Stimulated activated naive CD4-positive, alpha-beta T cell (primary cell): ENCODE measurements around the gene PACSIN1.
"Not testable (repeated sequence)": the region's sequence is repeated elsewhere in the genome, so short reads cannot be mapped to it uniquely, and the experiment has no call there.

Source experiments
- DNase-seq, 6 experiments: peaks; one replicate each; lab custom pipeline; 2025; lab: John Stamatoyannopoulos, UW

The PACSIN1 gene

GRCh38 chr6:34485321-34486060 lies 19.6 kb downstream of the PACSIN1 start:
- DNase-seq: no peak

GRCh38 chr6:34486106-34486740 lies 20.3 kb downstream of the PACSIN1 start:
- no peak for DNase-seq

- DNase-seq: not testable (repeated sequence)
Measured at GRCh38 chr6:34486886-34487285, 21.0 kb downstream of the PACSIN1 start.

GRCh38 chr6:34487536-34487935 lies 21.7 kb downstream of the PACSIN1 start:
- DNase-seq: no peak

- DNase-seq: no peak
Measured at GRCh38 chr6:34489207-34489805, 23.4 kb downstream of the PACSIN1 start.

- DNase-seq: no peak
Measured at GRCh38 chr6:34490390-34491090, 24.7 kb downstream of the PACSIN1 start.

- no peak for DNase-seq
Measured at GRCh38 chr6:34491091-34491430, 25.2 kb downstream of the PACSIN1 start.

- DNase-seq: no peak
Measured at GRCh38 chr6:34493344-34493743, 27.5 kb downstream of the PACSIN1 start.

GRCh38 chr6:34494973-34495372 lies 29.1 kb downstream of the PACSIN1 start:
- no peak for DNase-seq

- no peak for DNase-seq
Measured at GRCh38 chr6:34496103-34496685, 30.3 kb downstream of the PACSIN1 start.

GRCh38 chr6:34497411-34497810 lies 31.5 kb downstream of the PACSIN1 start:
- DNase-seq: no peak

GRCh38 chr6:34506718-34507117 lies 40.8 kb downstream of the PACSIN1 start:
- no peak for DNase-seq

- DNase-seq: no peak
Measured at GRCh38 chr6:34508425-34508824, 42.5 kb downstream of the PACSIN1 start.

GRCh38 chr6:34509782-34510181 lies 43.9 kb downstream of the PACSIN1 start:
- DNase-seq: no peak

- no peak for DNase-seq
Measured at GRCh38 chr6:34510299-34510698, 44.4 kb downstream of the PACSIN1 start.

- DNase-seq: no peak
Measured at GRCh38 chr6:34511214-34511914, 45.5 kb downstream of the PACSIN1 start.

GRCh38 chr6:34511915-34512737 lies 46.2 kb downstream of the PACSIN1 start:
- DNase-seq: no peak

GRCh38 chr6:34512738-34513115 lies 46.9 kb downstream of the PACSIN1 start:
- no peak for DNase-seq

GRCh38 chr6:34513646-34514045 lies 47.8 kb downstream of the PACSIN1 start:
- DNase-seq: no peak

GRCh38 chr6:34514112-34514511 lies 48.2 kb downstream of the PACSIN1 start:
- DNase-seq: no peak
